Lung microvascular endothelial cell (primary cell): ENCODE results near the gene PRSS57. TPM values are rescaled to one million over a fixed set of nuclear protein-coding genes. Genes with fewer than 3 reads are reported as not detected.

Experiments
- DNase-seq, 2 donors: peaks; one replicate each; pipeline versions ENCODE4 v3.0.0 to v3.0.0-alpha.2; 2010; ENCODE audit warnings: low read depth in 2 of 2
- total RNA-seq: library from RNA; depleted of rRNA; stranded (reverse); fragments of >200 nt; gene quantifications from 2 replicates; pipeline ENCODE4 v1.2.1, GENCODE V29; 2014

Gene PRSS57
- total RNA-seq, 1 donor from 2014 or later, result not detected

- DNase-seq, result no peak
Observed at GRCh38 chr19:638906-639252, 56.4 kb downstream of the PRSS57 start.

Other genes with a start within 250 kb of the PRSS57 start
- gene SHC2, start 234.4 kb downstream of the PRSS57 start, total RNA-seq, result 4.4 and 28.4 TPM in 2 replicates
- under 0.01 TPM in 1 of 2 replicates, not detected in the other for gene MADCAM1, start 199.0 kb downstream of the PRSS57 start, total RNA-seq
- 26.4 and 29.4 TPM in 2 replicates for gene TPGS1, start 188.0 kb downstream of the PRSS57 start, total RNA-seq
- gene CDC34, start 163.7 kb downstream of the PRSS57 start, total RNA-seq, result 74.3 and 89.3 TPM in 2 replicates
- not detected in 2 replicates for gene GZMM, start 151.4 kb downstream of the PRSS57 start, total RNA-seq
- 184 and 198 TPM in 2 replicates for gene BSG, start 122.9 kb downstream of the PRSS57 start, total RNA-seq
- 0.40 and 0.44 TPM in 2 replicates for gene HCN2, start 105.6 kb downstream of the PRSS57 start, total RNA-seq
- gene POLRMT, start 61.9 kb downstream of the PRSS57 start, total RNA-seq, result 14.4 and 18.8 TPM in 2 replicates
- not detected in 2 replicates for gene FGF22, start 55.6 kb downstream of the PRSS57 start, total RNA-seq
- 25.5 and 27.8 TPM in 2 replicates for gene RNF126, start 32.2 kb downstream of the PRSS57 start, total RNA-seq
- 5.0 and 5.2 TPM in 2 replicates for gene FSTL3, start 19.1 kb downstream of the PRSS57 start, total RNA-seq
- gene PALM, start 13.5 kb upstream of the PRSS57 start, total RNA-seq, result 23.1 and 36.9 TPM in 2 replicates
- gene MISP, start 55.7 kb upstream of the PRSS57 start, total RNA-seq, result under 0.01 TPM in 1 of 2 replicates, not detected in the other
- gene PTBP1, start 102.0 kb upstream of the PRSS57 start, total RNA-seq, result 113 and 124 TPM in 2 replicates
- under 0.01 and 0.44 TPM in 2 replicates for gene PLPPR3, start 126.5 kb upstream of the PRSS57 start, total RNA-seq
- gene AZU1, start 132.4 kb upstream of the PRSS57 start, total RNA-seq, result not detected in 2 replicates
- gene PRTN3, start 145.5 kb upstream of the PRSS57 start, total RNA-seq, result not detected in 2 replicates
- not detected in 2 replicates for gene ELANE, start 156.9 kb upstream of the PRSS57 start, total RNA-seq
- gene CFD, start 164.2 kb upstream of the PRSS57 start, total RNA-seq, result 1.2 and 3.9 TPM in 2 replicates
- gene MED16, start 197.7 kb upstream of the PRSS57 start, total RNA-seq, result 19.0 TPM in 2 replicates
- gene RNU6-9, start 198.0 kb upstream of the PRSS57 start, total RNA-seq, result not detected in 2 replicates
- gene R3HDM4, start 217.8 kb upstream of the PRSS57 start, total RNA-seq, result 27.2 and 28.8 TPM in 2 replicates
- not detected in 2 replicates for gene KISS1R, start 221.9 kb upstream of the PRSS57 start, total RNA-seq
- gene ARID3A, start 230.6 kb upstream of the PRSS57 start, total RNA-seq, result 6.8 and 9.5 TPM in 2 replicates